GM21515 (cell line): ENCODE measurements around the gene FAM177B.
A peak's percentile ranks its signal among the peaks of the same experiment; 100 is the strongest.

Experiments
- ATAC-seq: cut with Tn5 transposase; IDR thresholded peaks from one replicate; pipeline ENCODE4 v1.9.1; 2021; ENCODE audit not compliant: unreplicated experiment

Gene FAM177B

DNA sequence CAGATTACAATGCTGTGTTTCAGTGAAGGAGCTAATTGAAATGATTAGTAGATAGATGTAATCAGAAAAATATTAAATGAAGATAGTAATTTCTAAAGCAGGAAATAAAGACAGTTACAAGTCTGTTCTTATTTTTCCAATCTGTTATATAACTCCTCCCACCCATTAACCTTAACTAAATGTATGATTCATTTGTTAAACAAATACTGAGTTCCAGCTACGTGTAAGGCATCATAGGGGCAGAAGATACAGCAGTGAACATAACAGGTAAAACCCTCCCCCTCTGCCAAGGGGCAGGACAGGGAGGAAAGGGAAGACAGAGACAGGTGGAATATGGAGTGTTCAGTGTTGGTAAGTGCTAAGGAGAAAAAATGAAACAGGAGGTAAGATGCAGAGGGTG is at the start of gene FAM177B:
Gene FAM177B (plus strand): TSS at position 231 of the 400 bp plus-strand sequence. CDS start 9,344 bp downstream, outside the sequence.
- ATAC-seq: no peak

DNA sequence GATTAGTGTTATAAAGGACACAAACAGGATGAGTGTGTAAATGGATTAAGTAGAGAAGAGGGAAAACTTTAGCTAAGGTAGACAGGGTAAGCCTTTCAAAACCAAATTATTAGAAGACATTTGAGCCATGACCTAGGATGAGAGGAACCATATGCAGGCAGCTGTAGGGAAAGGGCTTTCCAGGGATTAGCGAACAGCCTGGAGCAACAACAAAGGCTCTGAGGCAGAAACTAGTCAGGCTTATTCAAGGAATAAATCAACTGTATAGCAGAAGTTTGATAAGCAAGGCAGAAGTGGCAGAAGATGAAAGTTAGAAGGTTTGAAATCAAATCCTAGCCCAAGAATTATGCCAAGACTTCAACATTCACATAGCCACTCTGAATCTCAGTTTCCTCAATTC is 46.0 kb upstream of the FAM177B start:
- no peak for ATAC-seq

DNA sequence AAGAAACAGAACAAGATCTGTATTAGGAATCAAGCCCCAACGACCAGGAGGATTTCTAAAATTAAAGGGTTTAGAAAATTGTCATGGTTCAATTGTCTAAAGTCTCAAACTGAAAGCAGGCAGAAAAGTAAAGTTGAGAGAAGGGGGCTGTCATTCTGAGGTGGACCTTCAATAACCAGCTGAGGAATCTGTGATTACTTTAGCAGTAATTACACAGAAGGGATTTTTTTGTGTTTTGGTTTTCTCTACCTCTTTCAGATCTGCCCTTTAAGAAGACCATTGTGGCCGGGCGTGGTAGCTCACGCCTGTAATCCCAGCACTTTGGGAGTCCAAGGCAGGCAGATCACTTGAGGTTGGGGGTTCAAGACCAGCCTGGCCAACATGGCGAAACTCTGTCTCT is 42.1 kb upstream of the FAM177B start:
- no peak for ATAC-seq

DNA sequence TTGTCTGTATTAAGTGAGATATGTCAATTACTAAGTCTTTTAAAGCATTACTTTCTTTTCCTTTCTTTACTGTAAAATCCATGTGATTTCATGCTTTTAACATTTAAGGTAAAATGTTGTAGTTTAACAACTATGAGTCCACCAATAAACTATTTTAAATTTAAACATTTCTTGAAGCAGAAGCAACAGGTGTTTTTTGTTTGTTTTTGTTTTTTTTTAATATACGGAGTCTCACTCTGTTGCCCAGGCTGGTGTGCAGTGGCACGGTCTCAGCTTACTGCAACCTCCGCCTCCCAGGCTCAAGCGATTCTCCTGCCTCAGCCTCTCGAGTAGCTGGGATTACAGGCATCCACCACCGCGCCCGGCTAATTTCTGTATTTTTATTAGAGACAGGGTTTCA is 40.3 kb upstream of the FAM177B start:
- ATAC-seq: no peak

DNA sequence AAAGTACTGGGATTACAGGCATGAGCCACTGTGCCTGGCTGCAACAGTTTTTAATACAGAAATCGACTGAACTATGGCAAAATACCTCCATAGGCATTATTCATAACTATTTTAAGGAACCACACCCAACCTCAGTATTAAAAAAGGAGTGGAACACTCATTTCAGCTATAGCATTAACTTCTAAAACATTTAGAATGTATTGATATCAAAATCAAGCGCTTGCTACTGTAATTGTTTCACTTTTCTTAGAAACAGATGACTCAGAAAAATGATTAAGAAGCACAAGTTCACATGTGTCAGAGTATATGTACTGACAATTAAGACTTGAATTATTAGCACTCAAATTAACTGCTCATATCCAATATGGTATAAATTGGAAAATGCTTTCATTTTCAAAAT is 39.8 kb upstream of the FAM177B start:
- ATAC-seq: no peak

DNA sequence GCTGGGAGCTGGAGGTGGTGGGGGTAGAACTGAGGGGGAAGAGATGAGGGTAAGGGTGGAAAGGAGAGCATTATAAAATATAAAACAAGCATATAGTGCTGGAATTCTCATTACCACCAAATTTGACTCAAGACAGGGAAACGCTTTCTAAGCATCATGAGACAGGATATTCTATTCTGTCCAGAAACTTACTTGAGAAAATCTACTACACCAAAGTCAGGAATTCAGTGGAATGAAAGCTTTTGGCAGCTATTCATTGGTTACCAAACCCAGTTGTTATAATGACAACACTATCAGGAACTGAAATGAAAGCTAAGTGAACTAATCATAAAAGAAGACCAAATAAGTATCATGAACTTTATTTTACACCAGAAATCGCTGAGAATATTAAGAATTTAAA is 39.2 kb upstream of the FAM177B start:
- ATAC-seq: no peak

DNA sequence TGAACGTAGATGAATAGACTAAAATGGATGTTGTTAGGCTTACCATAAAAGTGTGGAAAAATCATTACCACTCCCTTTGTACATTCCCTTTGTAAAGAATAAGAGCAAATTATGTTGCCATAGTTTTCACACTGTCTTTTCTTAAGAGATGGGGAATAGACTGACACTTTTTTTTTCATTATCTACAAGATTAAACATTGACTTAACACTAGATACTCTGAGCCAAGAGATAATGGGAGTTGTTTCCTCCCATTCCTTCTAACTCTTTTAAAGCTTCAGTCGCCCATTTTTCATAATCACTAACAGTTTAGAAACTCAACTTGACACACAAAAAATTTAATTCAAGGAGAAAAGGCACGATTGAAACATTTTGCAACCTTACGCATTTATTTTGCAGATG is 34.8 kb upstream of the FAM177B start:
- ATAC-seq: no peak

DNA sequence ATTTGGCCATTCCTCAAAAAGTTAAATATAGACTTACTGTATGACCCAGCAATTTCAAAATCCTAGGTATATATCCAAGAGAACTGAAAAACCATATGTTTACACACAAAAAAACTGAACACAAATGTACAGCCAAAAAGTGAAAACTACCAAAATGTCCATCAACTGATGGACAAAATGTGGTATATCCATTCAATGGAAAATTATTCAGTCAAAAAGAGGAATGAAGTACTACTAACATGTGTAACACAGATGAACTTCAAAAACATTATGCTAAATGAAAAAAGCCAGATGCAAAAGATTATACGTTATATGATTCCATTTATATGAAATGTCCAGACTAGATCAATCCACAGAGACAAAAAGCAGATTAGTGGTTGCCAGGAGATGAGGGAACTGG is 32.7 kb upstream of the FAM177B start:
- no peak for ATAC-seq

DNA sequence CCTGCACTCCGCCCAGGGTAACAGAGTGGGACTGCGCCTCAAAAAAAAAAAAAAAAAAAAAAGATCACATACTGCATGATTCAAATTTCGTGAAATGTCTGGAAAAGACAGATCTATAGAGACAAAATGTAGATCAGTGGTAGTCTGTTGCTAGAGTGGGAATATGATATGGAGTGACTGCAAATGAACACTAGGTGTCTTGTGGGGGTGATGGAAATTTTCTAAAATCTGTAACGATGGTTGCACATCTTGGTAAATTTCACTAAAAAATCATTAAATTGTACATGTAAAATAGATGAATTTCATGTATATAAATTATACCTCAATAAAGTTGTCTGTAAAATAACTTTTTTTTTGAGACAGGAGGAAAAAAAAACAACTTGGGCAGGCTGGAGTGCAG is 30.2 kb upstream of the FAM177B start:
- ATAC-seq: no peak

DNA sequence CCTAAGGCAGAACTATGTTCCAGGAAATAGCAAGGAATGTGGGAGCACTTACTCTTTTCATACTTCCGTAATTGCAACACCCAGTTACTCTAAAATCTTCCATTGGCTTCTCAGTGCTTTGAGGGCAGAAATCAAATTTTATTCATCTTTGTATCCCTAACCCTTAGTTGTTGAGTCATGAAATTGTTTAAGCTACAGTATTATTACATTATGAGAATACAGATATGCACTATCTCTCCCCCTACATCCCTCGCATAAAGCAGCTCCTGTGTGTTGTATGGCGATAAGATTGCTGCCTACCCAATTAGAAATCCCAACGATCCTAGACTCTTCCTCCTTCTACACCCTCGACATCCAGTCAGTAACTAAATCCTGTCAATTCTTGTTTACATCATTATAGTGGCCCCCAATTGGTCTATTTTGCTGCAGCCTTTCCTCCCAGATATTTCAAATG is 27.3 kb upstream of the FAM177B start:
- ATAC-seq: no peak

DNA sequence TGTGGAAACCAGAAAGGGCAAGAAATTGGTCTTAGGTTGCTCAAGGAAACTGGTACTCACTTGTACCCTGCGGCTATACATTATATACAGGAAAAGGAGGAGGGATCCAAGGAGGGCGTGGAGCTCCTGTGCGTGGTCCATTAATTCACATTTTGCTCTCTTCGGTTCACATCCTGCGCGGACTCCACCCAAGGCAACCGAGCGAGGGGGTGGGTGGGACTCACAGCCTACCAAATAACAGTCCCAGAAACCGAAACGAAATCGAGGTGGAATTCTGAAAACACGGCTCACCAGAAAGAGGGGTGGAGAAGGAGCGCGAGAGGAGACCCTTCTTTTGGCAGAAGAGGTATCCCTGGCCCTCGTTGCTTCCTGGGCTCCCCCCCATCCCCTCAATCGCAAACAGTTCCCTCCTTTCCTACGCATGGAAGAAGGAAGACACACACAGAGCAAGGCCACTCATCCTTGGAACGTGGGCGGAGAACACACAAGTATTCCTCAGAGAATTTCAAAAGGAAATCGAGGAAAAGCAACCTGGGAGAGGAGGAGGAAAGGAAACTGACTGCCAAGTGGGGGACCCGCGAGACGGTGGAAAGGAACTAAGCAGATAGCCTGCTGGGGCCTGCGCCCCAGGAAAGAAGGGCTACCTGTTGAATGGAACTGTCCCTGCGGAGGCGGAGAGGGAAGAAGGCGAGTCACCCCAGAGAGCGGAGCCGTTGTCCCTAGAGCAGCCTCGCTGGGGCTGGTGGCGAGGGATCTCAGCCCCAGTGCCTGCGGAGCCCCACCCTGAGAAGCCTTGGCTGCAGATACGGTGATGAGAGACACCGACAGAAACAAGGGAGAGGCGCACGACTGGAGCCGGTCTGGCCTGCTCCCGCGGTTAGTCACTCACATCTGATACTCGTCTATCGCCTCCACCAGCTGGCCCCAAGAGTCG is 25.4 kb upstream of the FAM177B start:
- ATAC-seq: peak; percentile 34

DNA sequence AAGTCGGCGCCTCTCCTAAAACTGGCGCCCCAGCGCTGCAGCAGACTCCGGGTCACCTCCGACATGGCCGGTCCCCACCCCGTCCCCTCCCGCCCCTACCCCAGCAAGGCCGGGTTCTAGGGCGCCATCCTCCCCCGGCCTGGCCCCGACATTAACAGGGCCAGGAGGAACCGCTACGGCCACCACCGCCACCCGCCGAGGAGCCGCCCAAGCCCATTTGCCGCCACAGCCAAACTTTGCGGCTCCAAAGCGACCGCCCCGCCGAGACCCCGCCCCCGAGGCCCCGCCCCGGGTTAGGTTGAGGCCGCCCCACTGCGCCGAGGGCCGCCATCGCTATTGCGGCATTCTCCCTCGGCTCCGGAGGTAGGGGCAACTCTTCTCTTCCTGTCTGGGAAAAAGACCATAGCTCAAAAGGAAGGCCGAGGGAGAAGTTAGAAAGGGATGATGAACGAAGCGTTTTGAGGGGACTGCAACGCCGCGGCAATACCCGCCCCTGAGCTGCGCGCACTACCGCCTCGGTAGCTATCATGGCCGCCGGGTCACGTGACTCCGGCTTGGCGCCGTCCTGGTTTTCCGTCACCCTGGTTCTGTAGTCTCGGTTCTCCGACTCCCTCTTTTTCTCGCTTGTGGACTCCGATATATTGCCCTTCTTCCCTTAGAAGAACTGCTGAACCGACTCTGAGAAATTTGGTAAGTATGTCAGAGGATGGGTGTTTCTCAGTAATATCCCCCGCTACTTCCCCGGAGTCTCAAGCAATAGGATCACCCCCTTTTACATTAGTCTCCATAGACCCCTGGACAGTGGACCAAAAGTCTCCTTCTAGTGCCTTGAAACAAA is 24.5 kb upstream of the FAM177B start, which contains the start of the genes AIDA and BROX:
Gene AIDA (minus strand): TSS at position 239 of the 838 bp plus-strand sequence. CDS start 174 bp downstream, at position 65.
Gene BROX (plus strand): TSS at position 312 of the 838 bp plus-strand sequence. CDS start 3,136 bp downstream, outside the sequence.
- ATAC-seq: peak; percentile 79

DNA sequence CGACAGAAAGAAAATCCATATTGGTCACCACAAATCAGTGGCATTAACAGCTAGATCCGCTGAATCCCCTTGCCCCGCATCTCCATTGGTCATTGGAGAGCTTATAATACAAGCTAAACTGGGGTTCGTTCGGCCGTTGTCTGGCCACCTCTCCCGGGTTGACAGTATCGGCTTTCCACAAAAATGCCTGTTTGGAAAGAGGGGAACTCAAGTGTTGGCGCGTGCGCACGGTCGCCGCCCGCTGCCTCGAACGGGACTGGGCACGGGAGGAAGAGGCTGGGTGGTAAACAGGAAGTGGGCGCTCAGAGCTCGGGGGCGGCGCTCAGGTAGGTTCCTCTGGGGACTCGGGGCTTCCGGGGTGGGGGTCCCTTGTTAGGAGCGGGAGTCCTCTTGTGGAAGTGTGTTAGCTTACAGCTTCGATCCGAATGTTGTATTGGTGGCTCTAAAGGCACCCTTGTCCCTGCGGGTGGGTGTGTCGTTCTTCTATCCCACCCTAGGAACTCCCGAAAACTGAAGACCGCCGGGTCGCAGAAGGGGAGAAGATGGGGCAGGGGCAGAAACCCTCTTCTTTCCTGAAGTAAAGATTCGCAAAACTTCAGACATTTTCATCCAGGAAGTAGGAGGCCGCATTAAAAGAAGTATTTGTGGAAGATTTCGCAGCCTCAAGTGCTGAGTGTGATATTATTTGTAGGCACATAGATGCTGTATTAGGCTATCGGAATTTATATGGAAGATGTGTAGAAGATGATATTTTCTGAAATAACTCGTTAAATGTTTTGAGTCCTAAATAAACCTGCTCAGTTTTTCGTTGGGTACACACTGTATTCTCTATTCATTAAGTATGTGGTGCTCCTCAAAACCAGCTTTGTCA is 23.7 kb upstream of the FAM177B start:
- peak; percentile 66 for ATAC-seq

DNA sequence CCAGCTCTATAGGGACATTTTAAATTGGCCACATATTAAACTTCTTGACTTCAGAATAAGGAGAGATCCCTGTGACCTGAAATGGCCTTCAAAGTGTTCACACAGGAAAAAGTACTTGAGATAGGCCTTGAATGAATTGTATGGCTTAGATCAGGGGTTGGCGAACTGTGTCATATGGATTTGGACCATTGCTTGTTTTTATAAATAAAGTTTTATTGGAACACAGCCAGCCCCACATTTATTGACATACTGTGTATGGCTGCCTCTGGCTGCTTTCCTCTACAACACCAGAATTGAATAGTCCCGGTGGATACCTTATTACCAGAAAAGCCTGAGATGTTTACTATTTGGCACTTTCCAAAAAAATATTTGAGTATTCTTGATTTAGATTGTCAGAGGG is 20.6 kb upstream of the FAM177B start:
- no peak for ATAC-seq

DNA sequence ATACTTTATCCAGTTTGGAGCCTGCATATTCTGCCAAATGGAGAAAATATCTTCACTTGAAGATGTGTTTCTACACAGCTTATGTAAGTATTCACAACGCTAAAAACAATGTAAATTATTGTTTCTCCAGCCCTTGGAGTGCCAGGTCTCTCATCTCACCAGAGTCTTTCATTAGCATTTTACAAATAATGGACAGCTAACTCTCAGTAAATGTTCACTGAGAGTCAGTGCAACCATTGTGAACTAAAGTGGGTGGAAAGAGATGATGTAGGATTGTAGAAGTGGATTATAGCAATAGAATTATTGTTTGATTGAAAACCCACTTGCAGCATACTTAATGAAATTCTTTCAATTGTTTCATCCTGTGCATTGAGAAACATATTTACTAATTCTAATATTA is 8.3 kb upstream of the FAM177B start:
- ATAC-seq: no peak

DNA sequence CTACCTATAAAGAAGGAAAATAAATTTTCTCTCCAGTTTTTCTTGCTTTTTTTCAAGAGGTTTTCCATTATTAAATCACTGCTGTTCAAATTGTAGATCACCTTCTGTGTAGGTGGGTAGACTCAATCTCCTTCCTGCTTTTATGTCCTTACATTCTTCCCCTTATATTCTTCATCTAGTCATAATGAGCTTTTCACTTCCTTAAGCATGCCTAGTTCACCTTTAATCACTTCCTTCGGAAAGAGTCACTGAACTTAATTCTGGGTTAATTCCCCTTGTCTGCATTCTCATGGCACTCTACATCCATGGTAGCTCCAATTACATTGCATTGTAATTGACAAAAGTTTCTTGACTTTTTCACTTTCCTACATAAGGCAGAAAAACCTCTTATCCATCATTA is 6.1 kb upstream of the FAM177B start:
- ATAC-seq: no peak

DNA sequence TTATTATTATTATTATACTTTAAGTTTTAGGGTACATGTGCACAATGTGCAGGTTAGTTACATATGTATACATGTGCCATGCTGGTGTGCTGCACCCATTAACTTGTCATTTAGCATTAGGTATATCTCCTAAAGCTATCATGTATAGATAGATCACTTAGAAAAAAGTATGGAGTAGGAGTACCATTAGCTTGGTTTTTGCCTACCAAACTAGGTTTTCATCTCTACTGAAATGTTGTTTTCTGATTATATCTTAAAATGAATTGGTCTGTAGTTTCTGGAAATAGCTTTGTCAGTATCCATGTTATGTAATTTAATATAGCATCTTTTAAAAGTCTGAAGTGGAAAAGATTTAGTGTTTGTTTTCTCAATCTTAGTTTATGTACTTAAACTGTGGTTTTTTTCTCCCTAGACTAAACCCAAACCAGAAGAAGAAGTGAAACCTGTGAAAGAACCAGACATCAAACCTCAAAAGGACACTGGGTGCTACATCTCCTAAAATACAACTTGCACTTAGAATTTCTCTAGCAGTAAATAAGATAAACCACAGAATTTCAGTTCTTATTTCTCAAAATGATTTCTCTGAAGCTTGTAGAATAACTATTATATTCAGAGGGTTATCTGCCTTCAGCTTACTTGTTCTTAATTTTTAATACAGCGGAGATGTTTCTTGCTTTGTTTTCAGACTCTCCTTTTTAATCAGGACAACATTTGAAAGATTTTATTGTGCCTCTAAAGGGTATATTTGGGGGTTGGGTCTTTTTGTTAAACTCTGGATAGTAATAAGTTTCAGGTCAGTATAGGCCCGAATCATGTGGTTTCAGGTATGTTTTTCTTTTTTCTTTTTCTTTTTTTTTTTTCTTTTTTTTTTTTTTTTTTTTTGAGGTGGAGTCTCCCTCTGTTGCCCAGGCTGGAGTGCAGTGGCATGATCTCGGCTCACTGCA is 4.5 kb upstream of the FAM177B start:
- ATAC-seq: peak; percentile 99

DNA sequence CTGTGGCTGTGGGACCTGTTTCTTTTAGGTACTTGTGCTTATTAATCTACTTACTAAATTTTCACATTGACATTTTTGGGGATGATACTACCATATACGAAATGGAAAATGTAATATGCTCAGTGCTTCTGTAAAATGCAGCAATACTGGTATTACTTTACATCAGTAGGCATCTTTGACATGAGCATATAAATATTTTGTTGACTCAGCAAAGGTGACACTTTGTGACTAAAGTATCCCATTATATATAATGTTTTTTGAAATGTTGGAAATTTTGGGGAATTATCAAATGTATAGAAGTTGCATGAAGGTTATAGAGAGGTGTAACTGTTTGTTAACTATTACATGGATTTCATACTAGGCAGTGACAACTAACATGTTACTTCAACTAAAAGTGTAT is 2.3 kb upstream of the FAM177B start:
- no peak for ATAC-seq

DNA sequence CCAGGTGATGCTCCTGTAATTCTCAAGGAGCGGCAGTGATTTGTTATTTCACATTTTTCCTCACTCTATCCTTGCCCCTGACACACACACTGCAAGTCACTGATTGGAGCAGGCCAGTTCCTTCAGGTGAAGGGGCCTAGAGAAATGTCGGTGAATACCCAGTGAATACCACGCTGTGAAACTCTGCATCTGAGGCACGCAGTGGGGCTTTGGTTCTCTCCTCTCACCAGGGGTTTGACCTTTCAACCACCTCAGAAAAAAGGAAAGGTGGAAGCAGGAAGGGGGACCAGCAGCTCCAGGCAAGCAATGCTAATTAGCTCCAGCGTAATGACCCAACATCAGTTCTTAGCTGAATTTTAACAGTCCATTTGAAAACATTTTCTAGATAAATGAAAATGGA is 532 bp upstream of the FAM177B start:
- no peak for ATAC-seq

DNA sequence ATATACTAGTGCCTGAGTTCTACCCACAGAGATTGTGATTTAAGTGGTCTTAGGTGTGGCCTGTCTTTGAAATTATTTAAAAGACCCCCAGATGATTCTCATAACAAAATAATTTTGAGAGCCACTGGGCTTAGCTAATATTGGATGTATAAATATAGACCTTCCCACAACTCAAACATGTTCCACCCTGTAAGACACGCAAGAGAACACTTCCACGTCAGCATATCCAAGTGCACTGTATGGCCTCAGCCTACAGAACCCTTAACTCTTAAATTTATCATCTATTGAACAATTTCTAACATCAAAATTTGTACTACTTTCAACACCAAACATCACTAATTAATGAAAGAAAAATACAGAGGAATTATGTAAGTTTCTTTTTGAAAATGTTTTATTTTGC is 2.5 kb downstream of the FAM177B start:
- ATAC-seq: no peak
